Trophoblast cell (in vitro differentiated cells and primary cell): ENCODE measurements around the gene DSCAM.

Source experiments
- DNase-seq, 2 donors: peaks; one replicate each; pipeline ENCODE4 v3.0.0-alpha.2; 2016
- H2AFZ ChIP-seq: 2 replicates; pipeline ENCODE4 v1.6.1; 2013; ENCODE audit warnings: low read length, moderate library complexity, mild to moderate bottlenecking; ENCODE audit not compliant: insufficient read depth, poor library complexity
- H2AK5ac ChIP-seq: 2 replicates; pipeline ENCODE4 v1.6.1; 2013; ENCODE audit warnings: mild to moderate bottlenecking, low read length
- H2BK120ac ChIP-seq: 2 replicates; pipeline ENCODE4 v1.6.1; 2013; ENCODE audit warnings: low read length, mild to moderate bottlenecking, moderate library complexity; ENCODE audit not compliant: insufficient read depth, poor library complexity
- H2BK12ac ChIP-seq: 2 replicates; pipeline ENCODE4 v1.6.1; 2013; ENCODE audit warnings: mild to moderate bottlenecking, low read length, moderate library complexity
- H2BK5ac ChIP-seq: 2 replicates; pipeline ENCODE4 v1.6.1; 2013; ENCODE audit warnings: low read length, low read depth, moderate library complexity, mild to moderate bottlenecking; ENCODE audit not compliant: poor library complexity
- H3K14ac ChIP-seq: 2 replicates; pipeline ENCODE4 v1.6.1; 2013; ENCODE audit warnings: mild to moderate bottlenecking, low read length
- H3K18ac ChIP-seq: 2 replicates; pipeline ENCODE4 v1.6.1; 2013; ENCODE audit warnings: mild to moderate bottlenecking, low read length
- H3K23ac ChIP-seq: 2 replicates; pipeline ENCODE4 v1.6.1; 2013; ENCODE audit warnings: low read length
- H3K27ac ChIP-seq: 2 replicates; pipeline ENCODE4 v1.5.1; 2013; ENCODE audit warnings: low read depth, mild to moderate bottlenecking, inconsistent platforms, low read length, moderate library complexity
- H3K27me3 ChIP-seq: 2 replicates; pipeline ENCODE4 v1.6.1; 2013; ENCODE audit warnings: inconsistent platforms, mild to moderate bottlenecking, low read length, moderate library complexity; ENCODE audit not compliant: insufficient read depth
- H3K36me3 ChIP-seq, 2 experiments: 1 replicate in 1 of 2; 2 replicates in 1 of 2; pipeline ENCODE4 v1.6.1; 2013; ENCODE audit warnings: low read length in 2 of 2, mild to moderate bottlenecking in 2 of 2, moderate library complexity in 1 of 2; ENCODE audit not compliant: insufficient read depth in 2 of 2, control insufficient read depth in 1 of 2
- H3K4ac ChIP-seq: 2 replicates; pipeline ENCODE4 v1.6.1; 2013; ENCODE audit warnings: low read depth, mild to moderate bottlenecking, low read length, moderate library complexity
- H3K4me1 ChIP-seq, 2 experiments: 1 replicate in 1 of 2; 2 replicates in 1 of 2; pipeline ENCODE4 v1.6.1; 2013; ENCODE audit warnings: low read length in 2 of 2, mild to moderate bottlenecking in 2 of 2, moderate library complexity in 1 of 2; ENCODE audit not compliant: insufficient read depth in 2 of 2, control insufficient read depth in 1 of 2
- H3K4me2 ChIP-seq: 2 replicates; pipeline ENCODE4 v1.6.1; 2013; ENCODE audit warnings: inconsistent platforms, mild to moderate bottlenecking, low read length, moderate library complexity
- H3K4me3 ChIP-seq: 2 replicates; pipeline ENCODE4 v1.5.1; 2013; ENCODE audit warnings: mild to moderate bottlenecking, low read depth, low read length, inconsistent platforms
- H3K79me1 ChIP-seq: one replicate; pipeline ENCODE4 v1.6.1; 2013; ENCODE audit warnings: low read length
- H3K79me2 ChIP-seq: 2 replicates; pipeline ENCODE4 v1.6.1; 2013; ENCODE audit warnings: low read length, mild to moderate bottlenecking; ENCODE audit not compliant: control insufficient read depth, insufficient read depth, poor library complexity
- H3K9ac ChIP-seq: 2 replicates; pipeline ENCODE4 v1.6.1; 2013; ENCODE audit warnings: mild to moderate bottlenecking, low read length
- H3K9me3 ChIP-seq: 2 replicates; pipeline ENCODE4 v1.6.1; 2013; ENCODE audit warnings: low read depth, mild to moderate bottlenecking, control low read depth, inconsistent platforms, low read length; ENCODE audit not compliant: insufficient read depth
- H4K12ac ChIP-seq: 2 replicates; pipeline ENCODE4 v1.6.1; 2013; ENCODE audit warnings: low read depth, mild to moderate bottlenecking, low read length, moderate library complexity
- H4K8ac ChIP-seq: 2 replicates; pipeline ENCODE4 v1.6.1; 2013; ENCODE audit warnings: low read depth, mild to moderate bottlenecking, low read length, moderate library complexity
- H4K91ac ChIP-seq: one replicate; pipeline ENCODE4 v1.6.1; 2013; ENCODE audit warnings: low read depth, mild to moderate bottlenecking, low read length, moderate library complexity
- WGBS: extraction: QIAGEN DNeasy Blood & Tissue Kit; methylation state at CpG from one replicate; pipeline ENCODE4 v1.1.7; 2013; ENCODE audit warnings: missing lambda C conversion rate; ENCODE audit not compliant: insufficient read length, insufficient coverage; ENCODE audit errors: extremely low coverage; 5-methylcytosine and 5-hydroxymethylcytosine counted together

The DSCAM gene

DNA sequence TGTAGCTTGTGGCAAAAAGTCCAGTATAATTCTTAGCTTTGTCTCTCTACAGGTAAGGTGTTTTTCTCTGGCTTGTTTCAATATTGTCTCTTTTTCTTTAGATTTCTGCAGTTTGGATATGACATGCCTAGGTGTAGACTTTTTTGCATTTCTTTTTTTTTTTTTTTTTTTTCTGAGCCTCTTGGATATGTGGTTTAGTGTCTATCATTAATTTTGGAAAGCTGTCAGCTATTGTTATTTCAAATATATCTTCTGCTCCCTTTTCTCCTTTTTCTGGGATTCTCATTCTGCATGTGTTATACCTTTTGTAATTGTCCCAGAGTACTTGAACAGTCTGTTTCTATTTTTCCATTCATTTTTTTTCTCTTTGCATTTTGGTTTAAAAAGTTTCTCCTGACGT lies 243.2 kb downstream of the DSCAM start:
- Histone ChIP-seq H3K27ac (no peak overlapping the region), H3K4me2 (no peak overlapping the region), H3K4me1 (no peaks in the 10 kb centered on the region), H2BK12ac (no peak overlapping the region), H3K18ac (no peak overlapping the region), H3K9me3 (peaks cover 3% of the 10 kb centered on the region), H3K79me1 (no peaks in the 10 kb centered on the region), H3K14ac (no peak overlapping the region), H3K9ac (no peak overlapping the region), H3K23ac (no peak overlapping the region), H2AFZ (no peak overlapping the region), H2BK5ac (no peak overlapping the region), H3K27me3 (no peaks in the 10 kb centered on the region), H3K79me2 (no peaks in the 10 kb centered on the region), H2AK5ac (no peak overlapping the region), H3K4me3 (no peak overlapping the region), H4K91ac (no peak overlapping the region), H3K4ac (no peak overlapping the region), H2BK120ac (no peak overlapping the region), H4K12ac (no peak overlapping the region), H4K8ac (no peak overlapping the region), H3K36me3 (no peaks in the 10 kb centered on the region)
- no peak for DNase-seq
- WGBS, result no CpG with 5 or more reads among the region's 1 CpG

DNA sequence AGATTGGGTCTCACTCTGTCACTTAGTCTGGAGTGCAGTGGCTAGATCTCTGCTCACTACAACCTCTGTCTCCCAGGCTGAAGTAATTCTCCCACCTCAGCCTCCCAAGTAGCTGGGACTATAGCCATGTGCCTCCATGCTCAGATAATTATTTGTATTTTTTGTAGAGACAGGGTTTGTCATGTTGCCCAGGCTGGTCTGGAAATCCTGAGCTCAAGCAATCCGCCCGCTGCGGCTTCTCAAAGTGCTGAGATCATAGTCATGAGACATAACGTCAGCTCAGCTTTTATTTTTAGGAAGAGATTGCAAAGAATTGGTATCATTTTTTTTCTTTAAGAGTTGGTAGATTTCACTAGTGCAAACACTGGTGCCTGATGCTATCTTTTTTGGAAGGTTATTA lies 244.9 kb downstream of the DSCAM start:
- no peak overlapping the region for H3K23ac ChIP-seq
- no peaks in the 10 kb centered on the region for H3K36me3 ChIP-seq

DNA sequence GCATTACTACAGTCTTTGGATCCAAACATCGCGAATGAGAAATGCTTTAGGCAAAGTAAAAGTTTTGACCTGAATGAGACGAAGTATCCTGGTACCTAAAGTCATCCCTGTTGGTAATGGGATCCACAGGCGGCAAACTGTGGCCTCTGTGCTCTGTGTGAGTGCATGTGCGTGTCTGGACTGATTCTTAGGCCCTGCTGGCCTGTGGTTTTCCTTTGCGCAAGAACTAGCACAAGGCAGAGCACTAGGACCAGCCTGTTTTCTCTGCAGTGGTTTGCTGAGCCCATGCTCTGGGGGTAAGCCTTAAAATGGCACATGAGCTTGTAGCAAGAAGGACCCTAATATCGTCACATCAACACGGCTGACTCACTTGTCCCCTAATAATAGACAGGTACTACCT lies 251.2 kb downstream of the DSCAM start:
- Histone ChIP-seq H3K79me1 (no peaks in the 10 kb centered on the region), H3K27me3 (no peaks in the 10 kb centered on the region), H3K23ac (no peak overlapping the region), H3K79me2 (no peaks in the 10 kb centered on the region), H4K8ac (no peak overlapping the region), H3K9ac (no peak overlapping the region), H2AK5ac (no peak overlapping the region), H2BK12ac (no peak overlapping the region), H3K9me3 (no peaks in the 10 kb centered on the region), H3K14ac (no peak overlapping the region), H3K4ac (no peak overlapping the region), H3K27ac (no peak overlapping the region), H2BK5ac (no peak overlapping the region), H2AFZ (no peak overlapping the region), H3K4me2 (no peak overlapping the region), H3K18ac (no peak overlapping the region), H3K4me3 (no peak overlapping the region), H3K4me1 (no peaks in the 10 kb centered on the region), H3K36me3 (no peaks in the 10 kb centered on the region), H4K12ac (no peak overlapping the region), H4K91ac (no peak overlapping the region), H2BK120ac (no peak overlapping the region)
- WGBS, result no CpG with 5 or more reads among the region's 8 CpGs
- no peak for DNase-seq

More for the DNA sequence above, 244.9 kb downstream of the DSCAM start:
- H3K14ac ChIP-seq, result no peak overlapping the region
- H3K4me3 ChIP-seq, result no peak overlapping the region
- H3K27ac ChIP-seq, result no peak overlapping the region
- H3K4ac ChIP-seq, result no peak overlapping the region
- no peak overlapping the region for H2AK5ac ChIP-seq
- no CpG with 5 or more reads among the region's 4 CpGs for WGBS
- H3K9ac ChIP-seq, result no peak overlapping the region
- H3K18ac ChIP-seq, result no peak overlapping the region
- H3K9me3 ChIP-seq, result peaks cover 3% of the 10 kb centered on the region
- H3K4me1 ChIP-seq, result no peaks in the 10 kb centered on the region
- H4K8ac ChIP-seq, result no peak overlapping the region
- no peak overlapping the region for H2BK5ac ChIP-seq
- no peak overlapping the region for H4K91ac ChIP-seq
- H4K12ac ChIP-seq, result no peak overlapping the region
- no peak overlapping the region for H3K4me2 ChIP-seq
- no peaks in the 10 kb centered on the region for H3K79me2 ChIP-seq
- H2BK120ac ChIP-seq, result no peak overlapping the region
- no peaks in the 10 kb centered on the region for H3K27me3 ChIP-seq
- no peak overlapping the region for H2AFZ ChIP-seq
- H3K79me1 ChIP-seq, result no peaks in the 10 kb centered on the region
- no peak overlapping the region for H2BK12ac ChIP-seq
- peak in 1 of 2 donors; percentile 14 for DNase-seq

DNA sequence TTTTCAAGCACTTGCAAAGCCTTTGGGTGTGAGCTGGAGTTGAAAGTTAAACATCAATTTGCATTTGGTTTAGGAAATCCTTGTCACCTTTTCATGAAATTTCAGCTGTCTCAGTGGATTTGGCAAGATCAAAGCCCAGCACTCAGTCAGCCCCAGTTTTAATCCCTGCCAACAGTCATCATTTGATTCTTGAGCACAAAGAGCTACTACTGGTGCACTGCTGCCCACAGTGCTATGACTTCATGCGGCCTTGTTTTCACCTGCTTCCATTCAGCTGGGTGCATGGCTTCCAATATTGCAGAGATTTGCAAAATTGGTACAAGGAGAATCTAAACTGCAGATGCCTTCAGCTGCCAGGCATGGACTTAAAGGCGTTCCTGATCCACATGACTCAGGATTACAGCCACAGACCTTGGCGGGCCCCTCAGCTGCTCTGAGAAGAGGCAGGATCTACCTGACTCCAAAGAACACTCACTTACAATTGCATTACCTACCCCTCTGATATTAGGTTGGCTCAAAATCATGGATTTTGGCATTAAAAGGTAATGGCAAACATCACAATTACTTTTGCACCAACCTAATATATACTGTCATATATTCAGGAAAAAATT lies 259.1 kb downstream of the DSCAM start:
- Histone ChIP-seq H3K23ac (no peak overlapping the region), H3K9ac (no peak overlapping the region), H3K9me3 (peaks cover 1% of the 10 kb centered on the region), H3K79me1 (no peaks in the 10 kb centered on the region), H3K27ac (no peak overlapping the region), H3K4ac (no peak overlapping the region), H3K14ac (no peak overlapping the region), H3K18ac (no peak overlapping the region), H3K4me2 (no peak overlapping the region), H2BK120ac (no peak overlapping the region), H3K4me3 (no peak overlapping the region), H2AFZ (no peak overlapping the region), H2BK5ac (no peak overlapping the region), H4K91ac (no peak overlapping the region), H3K79me2 (no peaks in the 10 kb centered on the region), H4K12ac (no peak overlapping the region), H3K4me1 (no peaks in the 10 kb centered on the region), H3K36me3 (no peaks in the 10 kb centered on the region), H4K8ac (no peak overlapping the region), H2BK12ac (no peak overlapping the region), H2AK5ac (no peak overlapping the region), H3K27me3 (no peaks in the 10 kb centered on the region)
- WGBS, result no CpG with 5 or more reads among the region's 3 CpGs
- DNase-seq, result no peak
